ENCODE measurements around the gene INHBB.

INHBB gene

DNA sequence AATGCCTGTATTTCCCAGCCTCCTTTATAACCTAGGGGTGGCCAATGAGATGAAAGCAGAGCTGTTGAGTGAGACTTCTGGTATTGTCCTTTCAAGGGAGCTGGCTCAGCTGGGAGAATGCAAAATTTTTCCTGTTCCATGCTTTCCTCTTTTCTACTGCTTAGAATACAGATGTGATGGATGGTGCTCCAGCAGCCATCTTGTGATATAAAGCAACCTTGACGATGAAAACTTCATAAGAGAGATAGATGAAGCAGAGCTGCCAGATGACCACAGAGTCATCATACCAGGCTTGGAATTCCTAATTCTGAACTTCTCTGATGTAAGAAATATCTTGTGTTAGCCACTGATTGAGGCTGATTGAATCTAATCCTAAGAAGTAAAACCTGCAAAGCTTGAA lies 11.9 kb upstream of the INHBB start:
- DNase-seq (ENCODE audit: insufficient read length, low spot score), result no peak
- no peak for FAIRE-seq

DNA sequence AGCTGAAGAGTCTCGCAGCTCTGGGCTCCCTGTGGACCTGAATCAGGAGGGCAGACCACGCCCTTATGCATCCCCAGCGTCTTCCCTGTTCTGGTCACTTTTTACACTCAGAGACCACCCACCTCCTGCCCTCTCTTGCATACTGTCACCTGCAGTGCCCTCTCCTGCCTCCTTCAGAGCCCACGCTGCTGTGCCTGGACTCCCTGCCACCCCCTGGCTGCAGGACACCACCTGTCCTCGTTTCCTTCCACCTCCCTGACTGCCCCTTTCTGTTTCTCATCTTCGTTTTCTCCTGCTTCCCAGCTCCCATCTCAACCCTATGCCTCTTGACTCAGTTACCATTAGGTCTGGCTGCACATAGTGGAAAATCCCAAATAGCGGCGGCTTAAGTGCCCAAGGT lies 9.2 kb upstream of the INHBB start:
- DNase-seq (ENCODE audit: insufficient read length, low spot score), result no peak
- no peak for TF ChIP-seq POLR2AphosphoS5 (IDR thresholded peaks at IDR 0.05; ENCODE audit: low read depth, low read length)
- TF ChIP-seq POU2F2 (IDR thresholded peaks at IDR 0.05; ENCODE audit: low read depth, low read length), result no peak
- TF ChIP-seq TAF1 (IDR thresholded peaks at IDR 0.05; ENCODE audit: low read depth, low read length), result no peak
- TF ChIP-seq PAX5 (IDR thresholded peaks at IDR 0.05; ENCODE audit: insufficient read depth, low read length, severe bottlenecking), result no peak
- FAIRE-seq, result no peak

More for the DNA sequence above, 11.9 kb upstream of the INHBB start:
- TF ChIP-seq TAF1 (IDR thresholded peaks at IDR 0.05; ENCODE audit: low read depth, low read length) (no peak), POU2F2 (IDR thresholded peaks at IDR 0.05; ENCODE audit: low read depth, low read length) (no peak), PAX5 (IDR thresholded peaks at IDR 0.05; ENCODE audit: insufficient read depth, low read length, severe bottlenecking) (no peak), POLR2AphosphoS5 (IDR thresholded peaks at IDR 0.05; ENCODE audit: low read depth, low read length) (no peak), POLR2A (IDR thresholded peaks at IDR 0.05; ENCODE audit: low read depth, low read length) (no peak), SPI1 (IDR thresholded peaks at IDR 0.05; ENCODE audit: low read depth, low read length) (no peak)

GRCh38 chr2:120338015-120338414 lies 7.9 kb upstream of the INHBB start:
- FAIRE-seq, result no peak
- no peak for DNase-seq (ENCODE audit: insufficient read length, low spot score)
- no peak for TF ChIP-seq POU2F2 (IDR thresholded peaks at IDR 0.05; ENCODE audit: low read depth, low read length)
- no peak for TF ChIP-seq PAX5 (IDR thresholded peaks at IDR 0.05; ENCODE audit: insufficient read depth, low read length, severe bottlenecking)
- no peak for TF ChIP-seq POLR2A (IDR thresholded peaks at IDR 0.05; ENCODE audit: low read depth, low read length)
- no peak for TF ChIP-seq POLR2AphosphoS5 (IDR thresholded peaks at IDR 0.05; ENCODE audit: low read depth, low read length)
- TF ChIP-seq SPI1 (IDR thresholded peaks at IDR 0.05; ENCODE audit: low read depth, low read length), result no peak
- TF ChIP-seq TAF1 (IDR thresholded peaks at IDR 0.05; ENCODE audit: low read depth, low read length), result no peak

GRCh38 chr2:120341977-120342376 lies 4.0 kb upstream of the INHBB start:
- TF ChIP-seq SPI1 (IDR thresholded peaks at IDR 0.05; ENCODE audit: low read depth, low read length) (no peak), POU2F2 (IDR thresholded peaks at IDR 0.05; ENCODE audit: low read depth, low read length) (no peak), POLR2A (IDR thresholded peaks at IDR 0.05; ENCODE audit: low read depth, low read length) (no peak), POLR2AphosphoS5 (IDR thresholded peaks at IDR 0.05; ENCODE audit: low read depth, low read length) (no peak), TAF1 (IDR thresholded peaks at IDR 0.05; ENCODE audit: low read depth, low read length) (no peak), PAX5 (IDR thresholded peaks at IDR 0.05; ENCODE audit: insufficient read depth, low read length, severe bottlenecking) (no peak)

GRCh38 chr2:120342446-120342845 lies 3.5 kb upstream of the INHBB start:
- FAIRE-seq (no peak), DNase-seq (ENCODE audit: insufficient read length, low spot score) (no peak)
- TF ChIP-seq POLR2A (IDR thresholded peaks at IDR 0.05; ENCODE audit: low read depth, low read length) (no peak), POU2F2 (IDR thresholded peaks at IDR 0.05; ENCODE audit: low read depth, low read length) (no peak), SPI1 (IDR thresholded peaks at IDR 0.05; ENCODE audit: low read depth, low read length) (no peak), PAX5 (IDR thresholded peaks at IDR 0.05; ENCODE audit: insufficient read depth, low read length, severe bottlenecking) (no peak), TAF1 (IDR thresholded peaks at IDR 0.05; ENCODE audit: low read depth, low read length) (no peak), POLR2AphosphoS5 (IDR thresholded peaks at IDR 0.05; ENCODE audit: low read depth, low read length) (no peak)

More at GRCh38 chr2:120341977-120342376, 4.0 kb upstream of the INHBB start:
- FAIRE-seq, result no peak
- DNase-seq (ENCODE audit: insufficient read length, low spot score), result no peak

DNA sequence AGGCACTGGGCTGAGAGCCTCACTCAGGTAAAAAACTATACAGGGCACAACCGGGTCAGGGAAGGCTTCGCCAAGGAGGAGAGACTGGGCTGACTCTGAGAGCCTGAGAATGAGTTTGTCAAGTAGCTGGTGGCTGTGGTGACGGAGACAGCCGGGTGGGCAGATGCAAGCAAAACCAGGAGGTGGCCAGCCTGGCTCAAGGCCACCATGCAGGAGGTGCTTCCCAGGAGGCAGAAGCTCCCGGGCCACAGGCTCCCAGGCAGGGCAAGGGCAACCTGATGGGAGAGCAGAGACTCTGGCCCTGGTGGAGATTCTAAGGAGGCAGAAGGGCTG lies 2.9 kb upstream of the INHBB start:
- no peak for DNase-seq (ENCODE audit: insufficient read length, low spot score)
- no peak for FAIRE-seq
- TF ChIP-seq POLR2AphosphoS5 (IDR thresholded peaks at IDR 0.05; ENCODE audit: low read depth, low read length) (no peak), POU2F2 (IDR thresholded peaks at IDR 0.05; ENCODE audit: low read depth, low read length) (no peak), PAX5 (IDR thresholded peaks at IDR 0.05; ENCODE audit: insufficient read depth, low read length, severe bottlenecking) (no peak), TAF1 (IDR thresholded peaks at IDR 0.05; ENCODE audit: low read depth, low read length) (no peak), SPI1 (IDR thresholded peaks at IDR 0.05; ENCODE audit: low read depth, low read length) (no peak), POLR2A (IDR thresholded peaks at IDR 0.05; ENCODE audit: low read depth, low read length) (no peak)

GRCh38 chr2:120343433-120344105 lies 2.4 kb upstream of the INHBB start:
- no peak for TF ChIP-seq SPI1 (IDR thresholded peaks at IDR 0.05; ENCODE audit: low read depth, low read length)
- FAIRE-seq, result no peak
- DNase-seq (ENCODE audit: insufficient read length, low spot score), result peak; percentile 63

- no peak for FAIRE-seq
- TF ChIP-seq POLR2AphosphoS5 (IDR thresholded peaks at IDR 0.05; ENCODE audit: low read depth, low read length), result no peak
- TF ChIP-seq PAX5 (IDR thresholded peaks at IDR 0.05; ENCODE audit: insufficient read depth, low read length, severe bottlenecking), result no peak
- TF ChIP-seq POU2F2 (IDR thresholded peaks at IDR 0.05; ENCODE audit: low read depth, low read length), result no peak
- no peak for TF ChIP-seq TAF1 (IDR thresholded peaks at IDR 0.05; ENCODE audit: low read depth, low read length)
- no peak for TF ChIP-seq SPI1 (IDR thresholded peaks at IDR 0.05; ENCODE audit: low read depth, low read length)
- TF ChIP-seq POLR2A (IDR thresholded peaks at IDR 0.05; ENCODE audit: low read depth, low read length), result no peak
- DNase-seq (ENCODE audit: insufficient read length, low spot score), result no peak
Measured at GRCh38 chr2:120344214-120344975, 1.5 kb upstream of the INHBB start.

DNA sequence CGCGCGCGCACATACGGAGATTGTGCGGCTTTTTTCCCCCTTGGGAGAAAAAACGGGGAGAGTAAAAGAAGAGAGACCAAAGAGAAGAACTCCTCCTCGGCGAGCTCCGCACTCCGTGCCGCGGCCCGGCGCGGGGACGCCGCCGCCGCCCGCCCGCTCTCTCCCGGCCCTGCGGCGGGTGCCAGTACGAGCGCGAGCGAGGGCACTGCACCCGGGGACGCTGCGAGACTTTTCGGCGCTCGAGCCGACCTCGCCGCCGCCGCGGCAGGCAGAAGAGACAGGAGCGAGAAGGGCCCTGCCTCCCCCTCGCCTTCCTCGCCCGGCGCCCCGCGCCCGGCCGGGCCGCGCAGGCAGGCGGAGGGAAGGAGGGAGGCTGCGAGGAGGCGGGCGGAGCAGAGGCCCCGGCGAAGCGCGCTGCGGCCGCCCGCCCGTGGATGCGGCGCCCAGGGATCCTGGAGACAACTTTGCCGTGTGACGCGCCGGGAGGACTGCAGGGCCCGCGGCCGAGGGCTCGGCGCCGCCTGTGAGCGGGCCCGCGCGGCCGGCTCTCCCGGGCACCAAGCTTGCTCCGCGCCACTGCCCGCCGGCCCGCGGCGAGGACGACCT lies 857 bp upstream of the INHBB start:
- peak; percentile 56 for DNase-seq (ENCODE audit: insufficient read length, low spot score)
- no peak for TF ChIP-seq SPI1 (IDR thresholded peaks at IDR 0.05; ENCODE audit: low read depth, low read length)
- no peak for TF ChIP-seq TAF1 (IDR thresholded peaks at IDR 0.05; ENCODE audit: low read depth, low read length)
- no peak for TF ChIP-seq POLR2A (IDR thresholded peaks at IDR 0.05; ENCODE audit: low read depth, low read length)
- no peak for TF ChIP-seq POLR2AphosphoS5 (IDR thresholded peaks at IDR 0.05; ENCODE audit: low read depth, low read length)
- no peak for FAIRE-seq

All from GM12891 (cell line).